HepG2 (cell line): ENCODE results near the gene UCKL1. TPM values are rescaled to one million over a fixed set of nuclear protein-coding genes. Genes with fewer than 3 reads are reported as not detected.

ENCODE experiments used
- BRD4 ChIP-seq: sonication (generic); formaldehyde crosslinking; IDR thresholded peaks from 2 replicates; pipeline ENCODE4 v1.4.0; 2020; ENCODE audit warnings: missing genetic modification reagents
- CENPT ChIP-seq: sonication (generic); formaldehyde crosslinking; IDR thresholded peaks from 2 replicates; pipeline ENCODE4 v1.8.0; 2022; ENCODE audit warnings: low read depth, mild to moderate bottlenecking, moderate library complexity, missing genetic modification reagents
- HCFC1 ChIP-seq: fragments of 150-350 bp; IDR thresholded peaks from 2 replicates; pipeline ENCODE4 v1.6.1; 2014; ENCODE audit warnings: low read depth, low read length
- HMG20A ChIP-seq: IDR thresholded peaks from 2 replicates; pipeline ENCODE4 v1.6.1; 2016; ENCODE audit warnings: borderline replicate concordance
- JARID2 ChIP-seq: sonication (generic); formaldehyde crosslinking; IDR thresholded peaks from 2 replicates; pipeline ENCODE4 v1.8.1; 2023; ENCODE audit warnings: missing genetic modification reagents, inconsistent platforms; ENCODE audit not compliant: insufficient replicate concordance
- MAFF ChIP-seq: IDR thresholded peaks from 2 replicates; pipeline ENCODE4 v1.6.1; 2011; ENCODE audit warnings: low read depth, low read length, improper control_type of control experiment
- MIER3 ChIP-seq: IDR thresholded peaks from 2 replicates; pipeline ENCODE4 v1.6.1; 2016; ENCODE audit warnings: missing compliant biosample characterization, borderline replicate concordance
- POLR2A ChIP-seq, 2 experiments: IDR thresholded peaks; 2 replicates each; pipeline ENCODE4 v1.6.1; 2011; ENCODE audit warnings: low read depth in 2 of 2, low read length in 2 of 2, mild to moderate bottlenecking in 1 of 2, moderate library complexity in 1 of 2; ENCODE audit not compliant: insufficient read depth in 1 of 2
- SAP130 ChIP-seq: IDR thresholded peaks from 2 replicates; pipeline ENCODE4 v1.6.1; 2016; ENCODE audit warnings: low read depth
- TBP ChIP-seq: sonication (generic); formaldehyde crosslinking; IDR thresholded peaks from 2 replicates; pipeline ENCODE4 v1.5.0; 2020; ENCODE audit warnings: missing genetic modification reagents
- TOPORS ChIP-seq: sonication (generic); formaldehyde crosslinking; IDR thresholded peaks from 2 replicates; pipeline ENCODE4 v1.8.0; 2023; ENCODE audit warnings: mild to moderate bottlenecking, missing genetic modification reagents
- ZBTB38 ChIP-seq: sonication (generic); formaldehyde crosslinking; IDR thresholded peaks from 2 replicates; pipeline ENCODE4 v1.5.1; 2020; ENCODE audit warnings: mild to moderate bottlenecking, missing genetic modification reagents
- ZBTB7A ChIP-seq: sonication (generic); formaldehyde crosslinking; IDR thresholded peaks from 2 replicates; pipeline ENCODE4 v1.8.0; 2022; ENCODE audit warnings: mild to moderate bottlenecking, missing genetic modification reagents
- ZNF570 ChIP-seq: sonication (generic); formaldehyde crosslinking; IDR thresholded peaks from 2 replicates; pipeline ENCODE4 v1.4.0; 2020; ENCODE audit warnings: mild to moderate bottlenecking, missing genetic modification reagents, borderline replicate concordance
- ZNF577 ChIP-seq: sonication (generic); formaldehyde crosslinking; IDR thresholded peaks from 2 replicates; pipeline ENCODE4 v1.4.0; 2020; ENCODE audit warnings: mild to moderate bottlenecking, low read depth, missing genetic modification reagents, borderline replicate concordance
- ZNF652 ChIP-seq: IDR thresholded peaks from 2 replicates; pipeline ENCODE4 v1.6.1; 2016; ENCODE audit warnings: low read depth, borderline replicate concordance
- polyA plus RNA-seq, 8 experiments: library from polyadenylated mRNA; depleted of rRNA in 3 of 8; stranded (reverse) in 7 of 8; unstranded in 1 of 8; fragments of >200 nt; fragmentation: Illumina TruSeq in 4 of 8; extraction: Trizol in 4 of 8; gene quantifications; 2 replicates each; pipeline versions ENCODE4 v1.2.1 to v1.2.3, GENCODE V29; 2011 to 2016; ENCODE audit warnings: low read depth in 4 of 8, missing spikeins in 1 of 8, mixed read lengths in 1 of 8; ENCODE audit not compliant: insufficient read depth in 1 of 8
- total RNA-seq, 5 experiments: library from RNA; depleted of rRNA; stranded (reverse); fragments of >200 nt; fragmentation: Illumina TruSeq; extraction: Trizol; gene quantifications; 2 replicates each; pipeline ENCODE4 v1.2.3, GENCODE V29; 2016; ENCODE audit warnings: low read depth in 1 of 5
- TF ChIP-seq, protein P1 (sequence below): IDR thresholded peaks from 2 replicates; pipeline ENCODE4 v1.6.1; 2016; ENCODE audit warnings: low read depth, missing genetic modification reagents, missing compliant biosample characterization
- TF ChIP-seq, protein P2 (sequence below): sonication (generic); formaldehyde crosslinking; IDR thresholded peaks from 2 replicates; pipeline ENCODE4 v1.4.0; 2020; ENCODE audit warnings: missing genetic modification reagents, borderline replicate concordance
- TF ChIP-seq, protein P3 (sequence below): IDR thresholded peaks from 2 replicates; pipeline ENCODE4 v1.6.1; 2016; ENCODE audit warnings: mild to moderate bottlenecking

UCKL1 gene
- total and polyA plus RNA-seq, 2 of the 13 experiments (the other 11 are each of a cell fraction or from before 2014, with no cell fraction given) = 50.2 to 126 TPM

DNA sequence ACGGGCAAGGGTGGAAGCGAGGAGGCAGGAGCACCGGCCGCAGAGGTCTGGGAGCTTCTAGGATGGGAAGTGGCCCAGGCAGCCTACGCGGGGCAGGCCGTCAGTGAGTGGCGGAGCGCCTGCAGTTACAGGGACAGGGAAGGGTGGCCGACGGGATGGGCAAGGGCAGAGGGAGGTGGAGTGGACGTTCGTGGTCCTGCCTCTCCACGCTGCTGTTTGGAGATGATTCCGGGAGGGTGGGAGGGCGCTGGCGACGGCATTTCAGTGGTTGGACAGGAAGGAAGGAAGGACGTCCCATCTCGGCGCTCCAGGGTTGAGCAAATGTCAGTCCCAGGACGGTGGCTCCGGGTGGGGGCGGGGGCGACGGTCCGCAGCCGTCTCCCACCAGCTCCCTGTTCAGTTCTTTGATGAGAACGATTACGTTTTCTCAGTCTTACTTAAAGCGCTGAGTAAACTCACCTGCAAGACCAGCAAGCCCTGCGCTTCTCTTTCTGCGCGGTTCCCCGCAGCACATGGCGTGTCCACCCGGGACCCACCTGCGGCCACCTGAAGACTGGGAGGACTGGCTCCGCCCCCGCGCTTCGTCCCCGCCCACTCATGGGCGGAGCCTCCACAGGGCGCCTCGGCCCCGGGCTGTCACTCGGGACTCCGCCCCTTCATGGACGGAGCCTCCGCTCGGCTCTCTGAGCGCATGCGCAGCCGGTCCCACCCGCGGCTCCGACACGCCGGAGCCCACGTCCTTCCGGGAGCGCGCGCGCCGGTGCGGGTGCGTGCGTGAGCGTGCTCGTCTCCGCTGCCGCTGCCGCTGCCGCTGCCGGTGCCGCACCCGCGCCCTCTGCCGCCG lies 61.6 kb downstream of the UCKL1 start, which contains the start of gene DNAJC5 (continued):
- TF ChIP-seq, protein P1, sequence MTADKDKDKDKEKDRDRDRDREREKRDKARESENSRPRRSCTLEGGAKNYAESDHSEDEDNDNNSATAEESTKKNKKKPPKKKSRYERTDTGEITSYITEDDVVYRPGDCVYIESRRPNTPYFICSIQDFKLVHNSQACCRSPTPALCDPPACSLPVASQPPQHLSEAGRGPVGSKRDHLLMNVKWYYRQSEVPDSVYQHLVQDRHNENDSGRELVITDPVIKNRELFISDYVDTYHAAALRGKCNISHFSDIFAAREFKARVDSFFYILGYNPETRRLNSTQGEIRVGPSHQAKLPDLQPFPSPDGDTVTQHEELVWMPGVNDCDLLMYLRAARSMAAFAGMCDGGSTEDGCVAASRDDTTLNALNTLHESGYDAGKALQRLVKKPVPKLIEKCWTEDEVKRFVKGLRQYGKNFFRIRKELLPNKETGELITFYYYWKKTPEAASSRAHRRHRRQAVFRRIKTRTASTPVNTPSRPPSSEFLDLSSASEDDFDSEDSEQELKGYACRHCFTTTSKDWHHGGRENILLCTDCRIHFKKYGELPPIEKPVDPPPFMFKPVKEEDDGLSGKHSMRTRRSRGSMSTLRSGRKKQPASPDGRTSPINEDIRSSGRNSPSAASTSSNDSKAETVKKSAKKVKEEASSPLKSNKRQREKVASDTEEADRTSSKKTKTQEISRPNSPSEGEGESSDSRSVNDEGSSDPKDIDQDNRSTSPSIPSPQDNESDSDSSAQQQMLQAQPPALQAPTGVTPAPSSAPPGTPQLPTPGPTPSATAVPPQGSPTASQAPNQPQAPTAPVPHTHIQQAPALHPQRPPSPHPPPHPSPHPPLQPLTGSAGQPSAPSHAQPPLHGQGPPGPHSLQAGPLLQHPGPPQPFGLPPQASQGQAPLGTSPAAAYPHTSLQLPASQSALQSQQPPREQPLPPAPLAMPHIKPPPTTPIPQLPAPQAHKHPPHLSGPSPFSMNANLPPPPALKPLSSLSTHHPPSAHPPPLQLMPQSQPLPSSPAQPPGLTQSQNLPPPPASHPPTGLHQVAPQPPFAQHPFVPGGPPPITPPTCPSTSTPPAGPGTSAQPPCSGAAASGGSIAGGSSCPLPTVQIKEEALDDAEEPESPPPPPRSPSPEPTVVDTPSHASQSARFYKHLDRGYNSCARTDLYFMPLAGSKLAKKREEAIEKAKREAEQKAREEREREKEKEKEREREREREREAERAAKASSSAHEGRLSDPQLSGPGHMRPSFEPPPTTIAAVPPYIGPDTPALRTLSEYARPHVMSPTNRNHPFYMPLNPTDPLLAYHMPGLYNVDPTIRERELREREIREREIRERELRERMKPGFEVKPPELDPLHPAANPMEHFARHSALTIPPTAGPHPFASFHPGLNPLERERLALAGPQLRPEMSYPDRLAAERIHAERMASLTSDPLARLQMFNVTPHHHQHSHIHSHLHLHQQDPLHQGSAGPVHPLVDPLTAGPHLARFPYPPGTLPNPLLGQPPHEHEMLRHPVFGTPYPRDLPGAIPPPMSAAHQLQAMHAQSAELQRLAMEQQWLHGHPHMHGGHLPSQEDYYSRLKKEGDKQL (CRISPR knock-in tag) = peak; percentile 49; the same call in 1 of the 2 replicates
- TF ChIP-seq, protein P2, sequence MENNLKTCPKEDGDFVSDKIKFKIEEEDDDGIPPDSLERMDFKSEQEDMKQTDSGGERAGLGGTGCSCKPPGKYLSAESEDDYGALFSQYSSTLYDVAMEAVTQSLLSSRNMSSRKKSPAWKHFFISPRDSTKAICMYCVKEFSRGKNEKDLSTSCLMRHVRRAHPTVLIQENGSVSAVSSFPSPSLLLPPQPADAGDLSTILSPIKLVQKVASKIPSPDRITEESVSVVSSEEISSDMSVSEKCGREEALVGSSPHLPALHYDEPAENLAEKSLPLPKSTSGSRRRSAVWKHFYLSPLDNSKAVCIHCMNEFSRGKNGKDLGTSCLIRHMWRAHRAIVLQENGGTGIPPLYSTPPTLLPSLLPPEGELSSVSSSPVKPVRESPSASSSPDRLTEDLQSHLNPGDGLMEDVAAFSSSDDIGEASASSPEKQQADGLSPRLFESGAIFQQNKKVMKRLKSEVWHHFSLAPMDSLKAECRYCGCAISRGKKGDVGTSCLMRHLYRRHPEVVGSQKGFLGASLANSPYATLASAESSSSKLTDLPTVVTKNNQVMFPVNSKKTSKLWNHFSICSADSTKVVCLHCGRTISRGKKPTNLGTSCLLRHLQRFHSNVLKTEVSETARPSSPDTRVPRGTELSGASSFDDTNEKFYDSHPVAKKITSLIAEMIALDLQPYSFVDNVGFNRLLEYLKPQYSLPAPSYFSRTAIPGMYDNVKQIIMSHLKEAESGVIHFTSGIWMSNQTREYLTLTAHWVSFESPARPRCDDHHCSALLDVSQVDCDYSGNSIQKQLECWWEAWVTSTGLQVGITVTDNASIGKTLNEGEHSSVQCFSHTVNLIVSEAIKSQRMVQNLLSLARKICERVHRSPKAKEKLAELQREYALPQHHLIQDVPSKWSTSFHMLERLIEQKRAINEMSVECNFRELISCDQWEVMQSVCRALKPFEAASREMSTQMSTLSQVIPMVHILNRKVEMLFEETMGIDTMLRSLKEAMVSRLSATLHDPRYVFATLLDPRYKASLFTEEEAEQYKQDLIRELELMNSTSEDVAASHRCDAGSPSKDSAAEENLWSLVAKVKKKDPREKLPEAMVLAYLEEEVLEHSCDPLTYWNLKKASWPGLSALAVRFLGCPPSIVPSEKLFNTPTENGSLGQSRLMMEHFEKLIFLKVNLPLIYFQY (CRISPR knock-in tag) = peak; percentile 64; the same call in 1 of the 2 replicates
- TF ChIP-seq POLR2A (IDR thresholded peaks at IDR 0.05; ENCODE audit: insufficient read depth in 1 of 2, low read depth in 2 of 2, low read length in 2 of 2) = peak; percentile 76 to 87
- TF ChIP-seq ZNF570 (CRISPR knock-in tag) = no peak
- 0 out of 2 replicates have a peak, but pooled peaks have one; percentile 58 for TF ChIP-seq MIER3 (CRISPR knock-in tag)
- TF ChIP-seq CENPT (CRISPR knock-in tag) = peak; percentile 87; the same call in 1 of the 2 replicates
- no peak for TF ChIP-seq ZNF577
- TF ChIP-seq, protein P3, sequence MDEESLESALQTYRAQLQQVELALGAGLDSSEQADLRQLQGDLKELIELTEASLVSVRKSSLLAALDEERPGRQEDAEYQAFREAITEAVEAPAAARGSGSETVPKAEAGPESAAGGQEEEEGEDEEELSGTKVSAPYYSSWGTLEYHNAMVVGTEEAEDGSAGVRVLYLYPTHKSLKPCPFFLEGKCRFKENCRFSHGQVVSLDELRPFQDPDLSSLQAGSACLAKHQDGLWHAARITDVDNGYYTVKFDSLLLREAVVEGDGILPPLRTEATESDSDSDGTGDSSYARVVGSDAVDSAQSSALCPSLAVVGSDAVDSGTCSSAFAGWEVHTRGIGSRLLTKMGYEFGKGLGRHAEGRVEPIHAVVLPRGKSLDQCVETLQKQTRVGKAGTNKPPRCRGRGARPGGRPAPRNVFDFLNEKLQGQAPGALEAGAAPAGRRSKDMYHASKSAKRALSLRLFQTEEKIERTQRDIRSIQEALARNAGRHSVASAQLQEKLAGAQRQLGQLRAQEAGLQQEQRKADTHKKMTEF (CRISPR knock-in tag) = peak; percentile 95
- TF ChIP-seq ZNF652 (CRISPR knock-in tag) = no peak
- TF ChIP-seq JARID2 (CRISPR knock-in tag) = peak; percentile 85
- TF ChIP-seq ZBTB7A (CRISPR knock-in tag) = no peak; the same call in 1 of the 2 replicates
- peak; percentile 61; the same call in 1 of the 2 replicates for TF ChIP-seq ZBTB38
- TF ChIP-seq MAFF = no peak
- TF ChIP-seq BRD4 (CRISPR knock-in tag) = 0 out of 2 replicates have a peak, but pooled peaks have one; percentile 42
- no peak for TF ChIP-seq TBP (CRISPR knock-in tag)
- TF ChIP-seq TOPORS (CRISPR knock-in tag) = no peak; the same call in none of the 2 replicates
- peak; percentile 91 for TF ChIP-seq SAP130 (CRISPR knock-in tag)
- TF ChIP-seq HCFC1 = peak; percentile 41; the same call in 1 of the 2 replicates
- no peak; the same call in 1 of the 2 replicates for TF ChIP-seq HMG20A
